B cell (primary cell): Measurements from ENCODE around the gene RAD50. TPM values are rescaled to one million over a fixed set of nuclear protein-coding genes. Genes with fewer than 3 reads are reported as not detected.

ENCODE experiments used
- ATAC-seq: fragments of 200-7000 bp; cut with Tn5 transposase; one replicate; pipeline ENCODE4 v1.10.0; 2021; ENCODE audit warnings: low read depth, mild to moderate bottlenecking, moderate number of reproducible peaks, moderate library complexity
- CTCF ChIA-PET: fragments of 350-600 bp; sonication (Branson Sonifier 250); formaldehyde crosslinking; loops from one replicate; lab custom pipeline; 2021; ENCODE audit warnings: antibody characterized with exemption, inconsistent platforms; lab: Charles Lee
- POLR2A ChIA-PET: fragments of 350-600 bp; sonication (Branson Sonifier 250); formaldehyde crosslinking; loops from one replicate; lab custom pipeline; 2021; ENCODE audit warnings: antibody characterized with exemption; lab: Charles Lee
- DNase-seq: peaks from one replicate; pipeline ENCODE4 v3.0.0; 2013
- H2AFZ ChIP-seq: 2 replicates; pipeline ENCODE4 v1.6.1; 2012; ENCODE audit warnings: mild to moderate bottlenecking, low read depth, low read length; ENCODE audit not compliant: insufficient read depth, poor library complexity, severe bottlenecking
- H3K27ac ChIP-seq, 2 donors: 1 replicate in 1 of 2; 2 replicates in 1 of 2; pipeline ENCODE4 v1.5.1; 2012 to 2013; ENCODE audit warnings: low read length in 2 of 2, mild to moderate bottlenecking in 2 of 2, moderate library complexity in 1 of 2
- H3K27me3 ChIP-seq, 4 experiments: fragments of 200-600 bp in 1 of 4; sonication (generic) in 1 of 4; replicated peaks in 1 of 4; 1 replicate in 2 of 4; 2 replicates in 2 of 4; pipeline versions ENCODE4 v1.6.1 to v1.7.0; 2013 to 2016; ENCODE audit warnings: low read length in 3 of 4, mild to moderate bottlenecking in 2 of 4, mixed read lengths in 1 of 4, moderate library complexity in 1 of 4; ENCODE audit not compliant: insufficient read depth in 4 of 4, control insufficient read depth in 3 of 4; ENCODE audit errors: control extremely low read depth in 1 of 4
- H3K36me3 ChIP-seq, 2 experiments: replicated peaks in 1 of 2; 1 replicate in 1 of 2; 2 replicates in 1 of 2; pipeline versions ENCODE4 v1.6.1 to v1.7.1; 2013; ENCODE audit warnings: low read length in 1 of 2; ENCODE audit not compliant: insufficient read depth in 2 of 2, control insufficient read depth in 1 of 2; ENCODE audit errors: control extremely low read depth in 1 of 2, extremely low read depth in 1 of 2
- H3K4me1 ChIP-seq, 2 donors: fragments of 200-600 bp in 1 of 2; sonication (generic) in 1 of 2; 1 replicate in 1 of 2; 2 replicates in 1 of 2; pipeline versions ENCODE4 v1.5.1 to v1.6.1; 2013 to 2017; ENCODE audit warnings: low read length in 2 of 2; ENCODE audit not compliant: control insufficient read depth in 2 of 2, insufficient read depth in 2 of 2
- H3K4me2 ChIP-seq: replicated peaks from 2 replicates; pipeline ENCODE3; 2012; ENCODE audit warnings: mild to moderate bottlenecking, low read depth, low read length; ENCODE audit not compliant: poor library complexity, severe bottlenecking
- H3K4me3 ChIP-seq, 5 experiments: fragments of 200-600 bp in 1 of 5; sonication (generic) in 1 of 5; 1 replicate in 3 of 5; 2 replicates in 2 of 5; pipeline versions ENCODE4 v1.5.1 to v1.7.0; 2011 to 2016; ENCODE audit warnings: low read length in 4 of 5, mild to moderate bottlenecking in 4 of 5, low read depth in 2 of 5, control low read depth in 1 of 5, moderate library complexity in 1 of 5; ENCODE audit not compliant: insufficient read depth in 1 of 5; ENCODE audit errors: control extremely low read depth in 1 of 5, extremely low read depth in 1 of 5
- H3K79me2 ChIP-seq: fragments of 200-600 bp; sonication (generic); one replicate; pipeline ENCODE4 v1.6.0; 2016; ENCODE audit warnings: low read length; ENCODE audit not compliant: control insufficient read depth, insufficient read depth
- H3K9ac ChIP-seq: fragments of 200-600 bp; sonication (generic); 2 replicates; pipeline ENCODE4 v1.6.1; 2017; ENCODE audit warnings: mild to moderate bottlenecking, low read length, moderate library complexity
- H3K9me3 ChIP-seq, 3 donors: one replicate each; pipeline versions ENCODE4 v1.6.1 to v1.7.1; 2013; ENCODE audit warnings: low read length in 2 of 3; ENCODE audit not compliant: control insufficient read depth in 2 of 3, insufficient read depth in 1 of 3; ENCODE audit errors: control extremely low read depth in 1 of 3
- H4K20me1 ChIP-seq: 2 replicates; pipeline ENCODE4 v1.6.0; 2012; ENCODE audit warnings: mild to moderate bottlenecking, low read length; ENCODE audit not compliant: insufficient read depth, control insufficient read depth, poor library complexity, severe bottlenecking
- H3K27ac Mint-ChIP-seq: one replicate; pipeline ENCODE4 v1.8.0; 2021; ENCODE audit warnings: mixed read lengths
- H3K27me3 Mint-ChIP-seq: one replicate; pipeline ENCODE4 v1.8.0; 2021; ENCODE audit warnings: mixed read lengths
- H3K4me1 Mint-ChIP-seq: one replicate; pipeline ENCODE4 v1.8.0; 2021; ENCODE audit warnings: mixed read lengths
- H3K4me3 Mint-ChIP-seq: one replicate; pipeline ENCODE4 v1.8.0; 2021; ENCODE audit warnings: mixed read lengths
- H3K9me3 Mint-ChIP-seq: one replicate; pipeline ENCODE4 v1.8.0; 2022; ENCODE audit warnings: mixed read lengths; ENCODE audit not compliant: insufficient read depth
- EZH2 ChIP-seq: IDR thresholded peaks from 2 replicates; pipeline ENCODE4 v1.6.1; 2012; ENCODE audit warnings: borderline replicate concordance, low read depth, mild to moderate bottlenecking, moderate library complexity, low read length; ENCODE audit not compliant: insufficient read depth, poor library complexity, severe bottlenecking
- WGBS: methylation state at CpG from one replicate; pipeline ENCODE4 v1.1.5; 2013; ENCODE audit warnings: missing lambda C conversion rate; ENCODE audit not compliant: insufficient coverage; 5-methylcytosine and 5-hydroxymethylcytosine counted together
- intact Hi-C: fragments of 100-400 bp; cut with micrococcal nuclease; formaldehyde crosslinking; loops from one replicate; pipeline ENCODE4 v1.10.0; 2022
- polyA plus RNA-seq: library from polyadenylated mRNA; depleted of rRNA; stranded (reverse); fragments of >200 nt; gene quantifications from 2 replicates; pipeline ENCODE4 v1.2.3, GENCODE V29; 2012
- total RNA-seq, 2 donors: library from RNA; stranded (reverse); fragments of 120-200 nt in 1 of 2; gene quantifications; 1 replicate in 1 of 2; 2 replicates in 1 of 2; pipeline versions ENCODE4 v1.2.3 to v1.2.4, GENCODE V29; 2013 to 2022
- TF ChIP-seq, protein P1 (sequence below): fragments of 200-600 bp; IDR thresholded peaks from one replicate; pipeline ENCODE4 v1.8.0; 2022; ENCODE audit warnings: antibody characterized with exemption, mild to moderate bottlenecking

RAD50 gene
- total and polyA plus RNA-seq, 2 donors (not counting 1 experiment from before 2014, with no cell fraction given), result 11.2 to 32.7 TPM

DNA sequence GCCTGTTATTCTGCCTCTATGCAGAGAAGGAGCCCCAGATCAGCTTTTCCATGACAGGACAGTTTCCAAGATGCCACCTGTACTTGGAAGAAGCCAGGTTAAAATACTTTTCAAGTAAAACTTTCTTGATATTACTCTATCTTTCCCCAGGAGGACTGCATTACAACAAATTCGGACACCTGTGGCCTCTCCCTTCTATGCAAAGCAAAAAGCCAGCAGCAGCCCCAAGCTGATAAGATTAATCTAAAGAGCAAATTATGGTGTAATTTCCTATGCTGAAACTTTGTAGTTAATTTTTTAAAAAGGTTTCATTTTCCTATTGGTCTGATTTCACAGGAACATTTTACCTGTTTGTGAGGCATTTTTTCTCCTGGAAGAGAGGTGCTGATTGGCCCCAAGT lies 116.7 kb downstream of the RAD50 start:
- Mint-ChIP-seq H3K27me3 (peaks cover 9% of the 10 kb centered on the region), H3K4me3 (no peak overlapping the region), H3K9me3 (no peaks in the 10 kb centered on the region), H3K27ac (no peak overlapping the region), H3K4me1 (peaks cover 4% of the 10 kb centered on the region)
- TF ChIP-seq EZH2, result no peak
- TF ChIP-seq, protein P1, sequence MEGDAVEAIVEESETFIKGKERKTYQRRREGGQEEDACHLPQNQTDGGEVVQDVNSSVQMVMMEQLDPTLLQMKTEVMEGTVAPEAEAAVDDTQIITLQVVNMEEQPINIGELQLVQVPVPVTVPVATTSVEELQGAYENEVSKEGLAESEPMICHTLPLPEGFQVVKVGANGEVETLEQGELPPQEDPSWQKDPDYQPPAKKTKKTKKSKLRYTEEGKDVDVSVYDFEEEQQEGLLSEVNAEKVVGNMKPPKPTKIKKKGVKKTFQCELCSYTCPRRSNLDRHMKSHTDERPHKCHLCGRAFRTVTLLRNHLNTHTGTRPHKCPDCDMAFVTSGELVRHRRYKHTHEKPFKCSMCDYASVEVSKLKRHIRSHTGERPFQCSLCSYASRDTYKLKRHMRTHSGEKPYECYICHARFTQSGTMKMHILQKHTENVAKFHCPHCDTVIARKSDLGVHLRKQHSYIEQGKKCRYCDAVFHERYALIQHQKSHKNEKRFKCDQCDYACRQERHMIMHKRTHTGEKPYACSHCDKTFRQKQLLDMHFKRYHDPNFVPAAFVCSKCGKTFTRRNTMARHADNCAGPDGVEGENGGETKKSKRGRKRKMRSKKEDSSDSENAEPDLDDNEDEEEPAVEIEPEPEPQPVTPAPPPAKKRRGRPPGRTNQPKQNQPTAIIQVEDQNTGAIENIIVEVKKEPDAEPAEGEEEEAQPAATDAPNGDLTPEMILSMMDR, result no peak
- intact Hi-C loops, result no loop called here
- Histone ChIP-seq H3K4me2 (no peak overlapping the region), H3K9me3 (peaks cover 0 to 5% (median 0%) of the 10 kb centered on the region in 3 donors), H2AFZ (no peak overlapping the region), H3K27ac (no peak overlapping the region), H3K4me1 (peaks cover 0 to 5% of the 10 kb centered on the region in 2 donors), H3K4me3 (no peak overlapping the region), H3K27me3 (peaks cover 0 to 3% (median 0%) of the 10 kb centered on the region in 4 experiments), H3K9ac (no peak overlapping the region), H3K36me3 (no peaks in the 10 kb centered on the region), H4K20me1 (no peaks in the 10 kb centered on the region), H3K79me2 (no peaks in the 10 kb centered on the region)
- ChIA-PET POLR2A (no interaction called here), CTCF (no interaction called here)
- DNase-seq (no peak), ATAC-seq (no peak)
- WGBS, result no CpG with 5 or more reads among the region's 1 CpG

DNA sequence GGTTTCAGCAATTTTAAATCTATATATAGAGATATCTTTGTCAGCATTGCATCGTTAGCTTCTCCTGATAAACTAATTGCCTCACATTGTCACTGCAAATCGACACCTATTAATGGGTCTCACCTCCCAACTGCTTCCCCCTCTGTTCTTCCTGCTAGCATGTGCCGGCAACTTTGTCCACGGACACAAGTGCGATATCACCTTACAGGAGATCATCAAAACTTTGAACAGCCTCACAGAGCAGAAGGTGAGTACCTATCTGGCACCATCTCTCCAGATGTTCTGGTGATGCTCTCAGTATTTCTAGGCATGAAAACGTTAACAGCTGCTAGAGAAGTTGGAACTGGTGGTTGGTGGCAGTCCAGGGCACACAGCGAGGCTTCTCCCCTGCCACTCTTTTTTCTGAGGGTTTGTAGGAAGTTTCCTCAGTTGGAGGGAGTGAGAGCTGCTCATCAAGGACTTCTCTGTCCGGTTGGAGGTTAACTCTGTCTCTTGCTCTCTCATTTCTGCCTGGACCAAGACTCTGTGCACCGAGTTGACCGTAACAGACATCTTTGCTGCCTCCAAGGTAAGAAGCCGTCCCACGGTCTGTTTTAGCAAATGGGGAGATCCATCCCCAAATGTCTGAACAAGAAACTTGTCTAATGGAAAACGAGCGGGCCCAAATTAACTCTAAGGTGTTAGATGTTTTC lies 117.3 kb downstream of the RAD50 start, which contains the start of gene IL4:
TSS of gene IL4 (plus strand) at position 51 of the 692 bp plus-strand sequence. CDS start at position 113, 62 bp downstream.
- no peak within 1 kb of the TSS for H3K4me3 Mint-ChIP-seq
- no peak for ATAC-seq

More for the DNA sequence above, 117.3 kb downstream of the RAD50 start, which contains the start of gene IL4:
- H2AFZ ChIP-seq, result no peak within 1 kb of the TSS
- Mint-ChIP-seq H3K4me1 (peaks cover 4% of the 10 kb centered on the region), H3K9me3 (no peaks in the 10 kb centered on the region), H3K27ac (no peak within 1 kb of the TSS), H3K27me3 (peaks cover 9% of the 10 kb centered on the region)
- H3K79me2 ChIP-seq, result no peaks in the 10 kb centered on the region
- peaks cover 0 to 3% (median 0%) of the 10 kb centered on the region in 4 experiments for H3K27me3 ChIP-seq
- ChIA-PET POLR2A (no interaction called here), CTCF (no interaction called here)
- peaks cover 0 to 5% (median 0%) of the 10 kb centered on the region in 3 donors for H3K9me3 ChIP-seq
- 98% methylated on average over 13 of the region's 14 CpGs for WGBS
- no peak within 1 kb of the TSS for H3K4me2 ChIP-seq
- DNase-seq, result no peak
- peaks cover 0 to 5% of the 10 kb centered on the region in 2 donors for H3K4me1 ChIP-seq
- H4K20me1 ChIP-seq, result no peaks in the 10 kb centered on the region
- no peak within 1 kb of the TSS for H3K9ac ChIP-seq
- intact Hi-C loops, result no loop called here
- H3K36me3 ChIP-seq, result no peaks in the 10 kb centered on the region
- H3K4me3 ChIP-seq, result no peak within 1 kb of the TSS
- TF ChIP-seq, protein P1, result no peak
- no peak for TF ChIP-seq EZH2
- H3K27ac ChIP-seq, result no peak within 1 kb of the TSS
